A549 (cell line): ENCODE measurements around the gene AK6.

Experiments used
- ESRRA ChIP-seq: fragments of 150-350 bp; IDR thresholded peaks from 2 replicates; pipeline ENCODE4 v1.6.1; 2014; ENCODE audit warnings: mild to moderate bottlenecking, low read length, borderline replicate concordance
- GATA3 ChIP-seq: IDR thresholded peaks from 2 replicates; pipeline ENCODE4 v1.6.1; 2012; ENCODE audit warnings: borderline replicate concordance
- SREBF2 ChIP-seq: fragments of 450-650 bp; IDR thresholded peaks from 2 replicates; pipeline ENCODE4 v1.6.1; 2014; ENCODE audit warnings: mild to moderate bottlenecking, moderate library complexity
- TF ChIP-seq, protein P1 (sequence below): fragments of >200 bp; sonication (Bioruptor Twin); formaldehyde crosslinking; IDR thresholded peaks from 3 replicates; pipeline ENCODE4 v1.5.1; 2016

DNA sequence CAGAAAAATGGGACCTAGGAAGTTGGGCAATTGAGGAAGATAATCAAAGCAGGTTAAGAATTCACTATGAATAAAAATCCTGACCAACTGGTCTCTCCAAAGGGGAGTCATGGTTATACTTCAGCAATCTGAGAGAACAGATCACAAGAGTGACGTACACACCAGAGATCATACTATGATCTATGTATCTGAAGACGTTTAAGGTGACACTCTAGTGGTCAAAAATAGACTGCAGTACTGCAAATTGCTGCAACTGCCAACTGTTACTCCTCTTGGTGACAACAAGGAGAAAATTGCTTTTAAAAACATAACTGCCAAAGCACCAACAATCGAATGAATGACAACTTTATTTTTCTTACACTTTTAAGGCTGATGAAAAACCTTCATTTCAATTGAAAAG is 4.9 kb downstream of the AK6 start:
- no peak for TF ChIP-seq ESRRA
- TF ChIP-seq, protein P1, sequence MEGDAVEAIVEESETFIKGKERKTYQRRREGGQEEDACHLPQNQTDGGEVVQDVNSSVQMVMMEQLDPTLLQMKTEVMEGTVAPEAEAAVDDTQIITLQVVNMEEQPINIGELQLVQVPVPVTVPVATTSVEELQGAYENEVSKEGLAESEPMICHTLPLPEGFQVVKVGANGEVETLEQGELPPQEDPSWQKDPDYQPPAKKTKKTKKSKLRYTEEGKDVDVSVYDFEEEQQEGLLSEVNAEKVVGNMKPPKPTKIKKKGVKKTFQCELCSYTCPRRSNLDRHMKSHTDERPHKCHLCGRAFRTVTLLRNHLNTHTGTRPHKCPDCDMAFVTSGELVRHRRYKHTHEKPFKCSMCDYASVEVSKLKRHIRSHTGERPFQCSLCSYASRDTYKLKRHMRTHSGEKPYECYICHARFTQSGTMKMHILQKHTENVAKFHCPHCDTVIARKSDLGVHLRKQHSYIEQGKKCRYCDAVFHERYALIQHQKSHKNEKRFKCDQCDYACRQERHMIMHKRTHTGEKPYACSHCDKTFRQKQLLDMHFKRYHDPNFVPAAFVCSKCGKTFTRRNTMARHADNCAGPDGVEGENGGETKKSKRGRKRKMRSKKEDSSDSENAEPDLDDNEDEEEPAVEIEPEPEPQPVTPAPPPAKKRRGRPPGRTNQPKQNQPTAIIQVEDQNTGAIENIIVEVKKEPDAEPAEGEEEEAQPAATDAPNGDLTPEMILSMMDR, result peak; percentile 19; the same call in 2 of the 3 replicates
- TF ChIP-seq GATA3, result no peak
- no peak for TF ChIP-seq SREBF2
